HG02571 (cell line): ENCODE results near the gene PCDH9.
"Not testable (repeated sequence)": the region's sequence is repeated elsewhere in the genome, so short reads cannot be mapped to it uniquely, and the experiment has no call there.

ENCODE experiments used
- ATAC-seq: cut with Tn5 transposase; IDR thresholded peaks from one replicate; pipeline ENCODE4 v1.9.1; 2021; ENCODE audit warnings: mild to moderate bottlenecking, moderate library complexity; ENCODE audit not compliant: unreplicated experiment

PCDH9 gene

DNA sequence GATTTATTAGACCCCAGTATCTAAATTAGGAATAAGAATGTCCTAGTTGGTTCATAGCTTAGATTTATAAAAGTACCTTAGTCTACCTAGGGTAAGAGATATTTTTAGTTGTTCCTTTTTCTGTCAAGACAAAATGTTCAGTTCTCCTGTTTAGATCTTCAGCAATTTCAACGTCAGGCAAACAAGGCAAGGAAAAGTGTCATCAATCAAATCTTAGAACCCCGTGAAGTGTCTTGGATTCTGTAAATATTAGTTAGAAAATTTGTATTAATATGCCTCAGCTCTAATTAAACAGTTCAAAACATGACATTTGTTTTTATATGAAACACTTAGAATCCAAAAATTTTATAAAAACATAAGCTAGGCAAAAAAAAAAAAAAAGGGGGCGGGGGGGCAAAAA lies 296.6 kb downstream of the PCDH9 start:
- no peak for ATAC-seq

DNA sequence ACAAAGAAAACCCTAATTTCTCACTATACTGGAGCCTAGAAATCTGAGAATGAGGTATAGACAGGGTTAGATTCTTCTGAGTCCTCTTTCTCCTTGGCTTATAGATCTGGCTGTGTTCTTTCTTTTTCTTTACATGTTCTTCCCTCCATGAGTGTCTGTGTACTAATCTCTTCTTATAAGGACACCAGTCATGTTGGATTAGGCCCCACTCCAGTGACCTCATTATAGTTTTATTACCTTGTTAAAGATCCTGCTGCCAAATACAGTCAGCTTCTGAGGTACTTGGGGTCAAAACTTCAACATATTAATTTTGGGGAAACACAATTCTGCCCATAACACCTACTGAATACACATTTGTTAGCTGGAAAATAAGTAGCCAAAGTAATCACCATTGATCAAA lies 302.6 kb downstream of the PCDH9 start:
- no peak for ATAC-seq

GRCh38 chr13:66926851-66927524 lies 303.1 kb downstream of the PCDH9 start:
- no peak for ATAC-seq

DNA sequence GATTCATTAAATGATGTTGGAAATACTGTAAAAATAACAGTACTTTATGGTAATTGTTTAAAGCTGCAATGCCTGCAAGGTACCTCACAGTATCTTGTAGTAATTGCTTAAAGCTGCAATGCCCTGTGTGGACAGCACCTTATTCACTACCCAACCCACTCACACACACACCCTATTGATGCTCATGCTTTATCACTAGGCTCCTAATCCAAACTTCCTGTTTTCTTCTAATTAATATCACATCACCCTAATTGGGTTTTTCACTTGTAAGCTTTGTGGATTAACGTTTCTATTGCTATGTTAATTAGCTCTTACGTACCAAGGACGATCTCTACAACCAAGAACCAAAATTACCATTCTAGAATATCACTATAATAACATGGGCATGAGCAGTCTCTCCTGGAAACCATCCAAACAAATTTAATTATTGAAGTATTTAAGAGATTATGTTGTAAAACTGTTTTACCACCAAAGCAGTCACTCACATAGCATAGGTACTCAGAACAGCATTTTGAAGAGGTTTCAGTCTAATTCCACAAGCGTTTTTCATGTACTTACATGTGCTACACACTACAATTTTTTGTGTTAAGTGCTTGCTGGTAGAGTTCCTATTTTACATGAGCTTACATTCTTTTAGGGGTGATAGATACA lies 303.8 kb downstream of the PCDH9 start:
- ATAC-seq: no peak

DNA sequence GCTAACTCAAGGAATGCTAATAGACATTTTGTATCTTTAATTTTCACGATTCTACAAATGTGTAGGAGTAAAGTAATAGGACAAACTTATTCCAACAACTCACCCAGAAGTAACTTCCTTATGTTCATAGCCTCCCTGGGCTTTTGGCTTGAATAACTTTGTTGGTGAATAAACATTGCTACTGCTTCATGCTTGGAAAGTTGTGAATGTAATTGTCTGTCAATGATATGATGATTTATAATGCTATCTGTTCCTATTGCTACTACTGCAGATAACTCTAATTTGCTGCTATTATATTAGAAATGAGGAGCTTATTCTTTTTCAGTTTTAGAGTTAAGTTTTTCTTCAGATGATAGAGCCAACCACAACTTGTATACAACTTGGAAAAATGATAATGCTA lies 307.7 kb downstream of the PCDH9 start:
- ATAC-seq: no peak

- ATAC-seq: no peak
These were observed 308.7 kb downstream of the PCDH9 start for GRCh38 chr13:66921437-66921836.

DNA sequence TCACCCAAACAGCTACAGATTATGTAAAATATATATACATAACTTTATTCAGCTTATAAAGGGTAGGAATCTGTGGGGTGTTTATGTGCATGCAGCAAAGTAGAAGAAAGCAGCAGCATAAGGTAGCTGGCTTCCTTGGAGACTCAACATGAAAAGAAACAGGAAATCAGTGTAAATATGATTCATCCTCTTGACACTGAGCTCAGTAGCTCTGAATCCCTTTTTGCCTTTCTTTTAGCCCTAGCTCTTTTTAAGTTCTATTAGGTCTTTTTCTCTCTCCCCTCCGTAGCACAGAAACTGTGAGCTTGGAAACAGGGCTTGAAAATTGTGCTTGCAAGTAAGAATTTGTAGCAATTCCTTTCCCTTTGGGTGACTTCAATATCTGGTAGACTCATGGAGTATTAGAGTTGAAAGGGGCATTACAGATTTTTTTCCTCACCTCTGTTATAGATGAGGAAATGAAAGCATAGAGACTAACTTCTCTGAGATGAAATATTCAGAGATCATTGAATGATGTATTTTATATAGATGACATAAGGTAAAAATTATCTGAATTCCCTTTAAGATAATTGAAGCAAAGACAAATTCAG lies 314.4 kb downstream of the PCDH9 start:
- ATAC-seq: no peak

DNA sequence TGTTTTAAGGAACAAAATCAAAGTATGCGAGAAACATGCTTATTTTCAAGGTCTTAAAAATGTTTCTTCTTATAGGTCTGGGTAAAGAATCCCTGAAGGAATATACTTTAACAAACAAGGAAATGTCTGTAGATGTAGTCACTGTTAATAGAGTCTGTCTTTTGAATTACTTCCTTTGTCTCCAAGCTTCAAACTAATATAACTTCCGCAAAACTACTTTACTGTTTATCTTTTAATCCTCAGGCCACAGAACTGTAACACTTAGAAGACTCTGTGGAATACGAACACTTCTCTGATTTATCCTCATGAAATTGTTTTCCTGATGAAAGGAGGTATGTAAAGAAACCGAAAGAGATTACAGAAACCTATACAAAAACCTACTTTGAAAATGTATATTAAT lies 316.0 kb downstream of the PCDH9 start:
- ATAC-seq: no peak

DNA sequence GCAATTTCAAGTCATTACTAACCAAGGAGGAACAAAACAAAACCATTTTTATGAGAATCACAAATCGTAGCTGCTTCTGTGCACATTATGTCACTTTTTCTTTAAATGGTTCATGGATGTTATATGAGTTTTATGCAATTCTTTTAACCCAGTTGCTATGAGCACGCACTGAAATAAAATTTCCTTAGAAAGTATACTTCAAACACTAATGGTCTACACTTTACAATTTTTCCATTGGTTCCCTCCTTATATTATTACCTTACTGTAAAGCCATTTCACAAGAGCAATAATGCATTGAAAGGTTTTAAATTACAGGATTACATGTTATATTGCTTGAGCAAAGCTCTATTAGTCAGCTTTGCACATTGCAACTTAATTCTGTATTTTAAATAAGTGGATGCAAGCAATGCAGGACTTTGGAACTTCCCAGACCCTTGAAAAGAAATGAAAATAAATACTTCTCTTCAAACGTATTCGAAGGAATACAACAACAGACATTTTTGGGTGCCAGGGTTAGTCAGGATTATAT lies 318.7 kb downstream of the PCDH9 start:
- ATAC-seq: no peak

DNA sequence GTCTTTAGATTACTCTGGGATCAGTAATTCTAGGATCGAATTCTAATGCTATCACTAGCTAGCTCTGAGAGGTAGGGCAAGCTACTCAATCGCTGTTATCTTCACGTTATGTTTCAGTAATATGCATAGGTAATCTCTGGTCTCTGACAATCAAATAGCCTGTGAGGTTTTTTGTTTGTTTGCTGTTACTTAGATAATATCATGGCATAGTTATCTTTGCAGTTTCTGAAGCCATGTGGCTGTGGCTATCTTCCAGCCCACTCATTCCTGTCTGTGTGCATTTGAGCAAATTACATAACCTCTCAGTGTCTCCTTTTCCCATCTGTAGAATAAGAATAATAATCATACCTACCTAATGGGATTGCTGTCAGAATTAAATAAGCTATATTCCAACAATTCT lies 330.2 kb downstream of the PCDH9 start:
- ATAC-seq: no peak

DNA sequence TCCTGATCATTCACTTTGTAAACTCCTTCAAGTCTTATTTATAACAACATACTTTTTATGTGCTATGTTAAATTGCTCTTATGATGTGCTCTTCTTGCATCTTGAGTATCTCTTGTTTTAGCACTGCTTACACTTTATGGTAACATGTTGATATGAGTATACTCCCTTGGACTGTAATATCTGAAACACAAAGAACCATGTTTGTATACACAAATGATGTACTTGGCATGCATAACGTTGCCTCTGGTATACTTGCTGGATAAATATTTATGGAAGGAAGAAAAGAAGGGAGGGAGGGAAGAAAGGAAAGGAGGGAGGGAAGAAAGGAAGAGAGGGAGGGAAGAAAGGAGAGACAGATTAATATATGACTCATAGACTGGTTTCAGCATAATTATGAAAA lies 333.2 kb downstream of the PCDH9 start:
- ATAC-seq: no peak

GRCh38 chr13:66895780-66896179 lies 334.4 kb downstream of the PCDH9 start:
- no peak for ATAC-seq

DNA sequence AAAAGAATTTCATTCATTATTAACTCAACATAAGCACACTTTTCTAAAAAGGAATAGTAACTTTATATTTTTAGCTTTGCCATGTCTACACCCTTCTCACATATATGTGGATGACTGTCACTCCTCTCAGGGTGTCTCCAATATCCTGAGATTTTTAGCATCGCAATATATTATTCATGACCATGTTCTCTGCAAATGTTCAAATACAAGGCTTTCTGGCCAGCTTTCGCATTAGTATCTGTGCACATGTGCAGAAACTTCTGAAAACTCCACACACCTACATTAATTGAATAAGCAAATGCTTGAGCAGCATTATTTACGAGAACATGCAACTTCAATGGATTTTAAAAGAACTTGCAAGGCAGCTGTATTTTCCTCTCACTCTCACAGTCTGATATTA lies 334.8 kb downstream of the PCDH9 start:
- ATAC-seq: no peak

DNA sequence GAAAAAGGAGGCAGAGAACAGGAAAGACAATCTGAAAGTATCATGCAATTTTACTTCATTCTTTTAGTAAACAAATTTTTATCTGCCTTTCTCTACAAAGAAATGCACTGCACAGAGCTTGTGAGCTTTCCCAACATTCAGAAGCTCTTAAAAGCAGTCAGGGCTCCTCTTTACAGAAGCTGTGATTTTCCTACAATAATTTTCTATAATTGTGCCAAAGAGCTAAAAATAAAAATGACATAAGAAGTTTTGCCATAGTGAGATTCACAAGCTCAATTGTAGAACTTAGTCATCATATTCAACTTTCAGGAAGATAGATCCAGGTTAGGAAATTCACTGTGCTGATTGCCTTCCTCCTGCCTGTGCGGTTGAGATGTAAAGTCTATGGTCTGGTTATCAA lies 341.4 kb downstream of the PCDH9 start:
- no peak for ATAC-seq

DNA sequence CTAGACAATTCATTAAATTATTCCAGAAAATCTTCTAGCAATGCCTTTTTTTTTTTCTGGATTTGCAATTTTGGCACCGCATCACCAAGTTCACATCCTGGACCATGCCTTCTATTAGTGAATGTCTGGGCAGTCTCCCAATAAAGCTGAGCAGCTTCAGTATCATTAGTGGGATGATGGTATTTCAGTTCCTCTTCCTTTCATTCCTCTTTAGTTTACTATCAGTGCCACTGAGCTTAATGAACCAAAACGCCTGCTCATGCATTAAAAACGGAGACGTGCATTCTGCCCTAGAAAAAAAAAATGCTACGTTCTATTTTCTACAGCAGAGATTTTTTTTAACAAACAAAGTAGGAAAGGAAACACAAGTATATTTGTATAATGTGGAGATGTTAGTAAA lies 343.0 kb downstream of the PCDH9 start:
- no peak for ATAC-seq

- ATAC-seq: no peak
These were observed 343.9 kb downstream of the PCDH9 start for GRCh38 chr13:66886264-66886663.

DNA sequence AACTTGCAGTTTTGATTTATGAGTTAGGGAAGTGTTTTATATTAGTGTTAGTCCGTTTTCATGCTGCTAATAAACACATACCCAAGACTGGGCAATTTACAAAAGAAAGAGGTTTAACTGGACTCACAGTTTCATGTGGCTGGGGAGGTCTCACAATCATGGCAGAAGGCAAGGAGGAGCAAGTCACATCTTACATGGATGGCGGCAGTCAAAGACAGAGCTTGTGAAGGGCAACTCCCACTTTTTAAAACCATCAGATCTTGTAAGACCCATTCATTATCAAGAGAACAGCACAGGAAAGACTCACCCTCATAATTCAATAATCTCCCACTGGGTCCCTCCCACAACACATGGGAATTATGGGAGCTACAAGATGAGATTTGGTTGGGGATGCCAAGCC lies 349.0 kb downstream of the PCDH9 start:
- not testable (repeated sequence) for ATAC-seq

DNA sequence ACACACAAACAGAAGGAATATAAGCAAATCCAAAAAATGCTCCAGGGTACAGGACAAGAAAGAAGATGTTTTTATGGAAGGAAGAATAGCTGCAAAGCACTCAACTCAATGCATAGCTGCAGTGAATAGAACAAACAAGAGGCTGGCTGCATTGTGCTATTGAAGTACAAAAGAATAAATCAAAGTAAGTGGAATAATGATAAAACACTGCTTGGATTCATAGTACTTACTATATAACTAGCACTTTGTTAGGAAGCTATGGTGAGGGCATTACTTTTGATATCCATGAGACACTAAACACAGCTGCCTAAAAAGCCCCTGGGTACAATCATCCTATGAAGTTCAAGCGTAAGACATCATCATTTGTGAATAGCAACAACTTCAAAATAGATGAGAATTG lies 350.1 kb downstream of the PCDH9 start:
- no peak for ATAC-seq

DNA sequence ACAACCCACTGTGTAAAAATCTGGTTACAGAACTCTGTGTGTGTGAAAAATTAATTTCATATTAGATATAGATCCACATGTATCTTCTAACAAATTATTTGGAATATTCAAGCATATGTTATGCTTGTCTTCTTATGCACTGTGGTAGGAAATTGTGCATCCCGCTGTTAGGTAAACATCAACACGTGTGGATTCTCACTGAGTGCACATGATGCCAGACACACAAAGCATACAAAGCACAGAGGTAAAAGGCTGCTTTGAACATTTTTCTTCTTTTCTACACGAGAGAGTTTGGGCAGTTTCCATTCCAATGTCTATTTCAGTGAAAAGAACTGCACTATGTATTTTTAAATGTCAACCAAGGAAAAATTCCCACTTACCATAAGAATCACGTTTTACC lies 354.9 kb downstream of the PCDH9 start:
- ATAC-seq: no peak

- ATAC-seq: no peak
These were observed 365.5 kb downstream of the PCDH9 start for GRCh38 chr13:66864627-66865026.

DNA sequence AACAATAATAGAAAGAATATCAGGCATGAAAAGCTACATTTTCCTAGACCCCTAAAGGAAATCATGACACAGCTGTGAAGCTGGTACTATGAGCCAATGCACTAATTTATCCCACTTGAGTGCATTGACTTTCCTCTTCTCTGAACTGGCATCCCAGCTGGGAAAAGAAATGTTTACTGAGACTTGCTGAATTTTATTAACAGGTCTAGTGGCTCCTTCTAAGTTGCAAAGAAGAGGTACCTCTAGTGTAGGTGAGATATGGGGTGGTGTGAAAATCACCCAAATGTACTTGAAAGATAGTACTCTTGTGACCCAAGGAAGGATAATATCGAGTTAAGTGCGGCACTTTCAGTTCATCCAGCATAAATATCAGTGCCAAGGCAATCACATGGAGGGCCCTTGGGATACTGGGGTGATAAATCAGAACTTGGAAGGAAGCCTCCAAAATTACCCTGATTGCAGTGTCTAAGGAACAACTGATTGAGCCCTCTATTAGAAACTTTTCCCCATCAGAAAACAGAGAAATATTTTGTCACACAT lies 369.2 kb downstream of the PCDH9 start:
- no peak for ATAC-seq
